Measurements from ENCODE around the gene TRIML1.

Gene TRIML1

GRCh38 chr4:188132232-188132631 lies 7.0 kb upstream of the TRIML1 start:
- TF ChIP-seq CTCF (IDR thresholded peaks at IDR 0.05; ENCODE audit: low read depth, low read length), result no peak
- no peak overlapping the region for H3K4me3 ChIP-seq (ENCODE audit: low read depth, low read length)

- H3K4me3 ChIP-seq (ENCODE audit: low read depth, low read length), result no peak overlapping the region
- TF ChIP-seq CTCF (IDR thresholded peaks at IDR 0.05; ENCODE audit: low read depth, low read length), result no peak
Measured at GRCh38 chr4:188138227-188138626, 1.0 kb upstream of the TRIML1 start.

- no peak for TF ChIP-seq CTCF (IDR thresholded peaks at IDR 0.05; ENCODE audit: low read depth, low read length)
- H3K4me3 ChIP-seq (ENCODE audit: low read depth, low read length), result no peak overlapping the region
Measured at GRCh38 chr4:188139671-188140070, 430 bp downstream of the TRIML1 start.

- no peak overlapping the region for H3K4me3 ChIP-seq (ENCODE audit: low read depth, low read length)
- TF ChIP-seq CTCF (IDR thresholded peaks at IDR 0.05; ENCODE audit: low read depth, low read length), result no peak
Measured at GRCh38 chr4:188143731-188144130, 4.5 kb downstream of the TRIML1 start.

- no peak for TF ChIP-seq CTCF (IDR thresholded peaks at IDR 0.05; ENCODE audit: low read depth, low read length)
- H3K4me3 ChIP-seq (ENCODE audit: low read depth, low read length), result no peak overlapping the region
Measured at GRCh38 chr4:188145601-188146000, 6.4 kb downstream of the TRIML1 start.

- no peak for TF ChIP-seq CTCF (IDR thresholded peaks at IDR 0.05; ENCODE audit: low read depth, low read length)
- no peak overlapping the region for H3K4me3 ChIP-seq (ENCODE audit: low read depth, low read length)
Measured at GRCh38 chr4:188146618-188147017, 7.4 kb downstream of the TRIML1 start.

- no peak for TF ChIP-seq CTCF (IDR thresholded peaks at IDR 0.05; ENCODE audit: low read depth, low read length)
- no peak overlapping the region for H3K4me3 ChIP-seq (ENCODE audit: low read depth, low read length)
Measured at GRCh38 chr4:188147176-188147575, 7.9 kb downstream of the TRIML1 start.

All from WI38 (cell line).